Vagina (tissue), 2 donors: ENCODE results near the gene CLASRP. TPM values are rescaled to one million over a fixed set of nuclear protein-coding genes. Genes with fewer than 3 reads are reported as not detected.

Experiments
- DNase-seq, 2 donors: peaks; one replicate each; pipeline ENCODE4 v3.0.0-alpha.2; 2017; ENCODE audit errors: extremely low spot score in 2 of 2
- H3K27ac ChIP-seq: fragments of 200-600 bp; sonication (generic); one replicate; pipeline ENCODE4 v1.5.1; 2019
- H3K27me3 ChIP-seq: fragments of 200-600 bp; sonication (generic); one replicate; pipeline ENCODE4 v1.5.1; 2019
- H3K36me3 ChIP-seq, 2 donors: fragments of 200-600 bp; sonication (generic); one replicate each; pipeline ENCODE4 v1.5.1; 2017 to 2019
- H3K4me1 ChIP-seq: fragments of 200-600 bp; sonication (generic); one replicate; pipeline ENCODE4 v1.5.1; 2019
- H3K4me3 ChIP-seq, 2 donors: fragments of 200-600 bp; sonication (generic); 1 replicate in 1 of 2; 2 replicates in 1 of 2; pipeline ENCODE4 v1.5.1; 2016 to 2019
- H3K9me3 ChIP-seq: fragments of 200-600 bp; sonication (generic); one replicate; pipeline ENCODE4 v1.5.1; 2019
- POLR2A ChIP-seq, 2 donors: fragments of 450-650 bp; IDR thresholded peaks; one replicate each; pipeline ENCODE4 v1.6.1; 2017; ENCODE audit warnings: antibody characterized with exemption in 2 of 2, mild to moderate bottlenecking in 2 of 2, moderate library complexity in 2 of 2
- POLR2AphosphoS5 ChIP-seq, 2 donors: sonication (generic); formaldehyde crosslinking; IDR thresholded peaks; one replicate each; pipeline ENCODE4 v1.9.0; 2017; ENCODE audit warnings: antibody characterized with exemption in 2 of 2, mild to moderate bottlenecking in 2 of 2, low read depth in 1 of 2; ENCODE audit not compliant: insufficient read depth in 1 of 2
- intact Hi-C: fragments of 100-400 bp; cut with DNase I; formaldehyde crosslinking; loops from one replicate; pipeline ENCODE4 v1.15.1; 2023
- total RNA-seq: library from RNA; depleted of rRNA; stranded (reverse); fragments of >200 nt; gene quantifications from one replicate; pipeline ENCODE4 v1.2.3, GENCODE V29; 2016
- TF ChIP-seq, protein P1 (sequence below), 3 experiments: fragments of 450-650 bp in 2 of 3; fragments of 200-600 bp in 1 of 3; sonication (generic) in 1 of 3; IDR thresholded peaks; one replicate each; pipeline ENCODE4 v1.5.1; 2017 to 2019; ENCODE audit warnings: antibody characterized with exemption in 3 of 3, mild to moderate bottlenecking in 2 of 3, moderate library complexity in 2 of 3

Gene CLASRP
- total RNA-seq, 1 donor from 2014 or later: 93.5 TPM

DNA sequence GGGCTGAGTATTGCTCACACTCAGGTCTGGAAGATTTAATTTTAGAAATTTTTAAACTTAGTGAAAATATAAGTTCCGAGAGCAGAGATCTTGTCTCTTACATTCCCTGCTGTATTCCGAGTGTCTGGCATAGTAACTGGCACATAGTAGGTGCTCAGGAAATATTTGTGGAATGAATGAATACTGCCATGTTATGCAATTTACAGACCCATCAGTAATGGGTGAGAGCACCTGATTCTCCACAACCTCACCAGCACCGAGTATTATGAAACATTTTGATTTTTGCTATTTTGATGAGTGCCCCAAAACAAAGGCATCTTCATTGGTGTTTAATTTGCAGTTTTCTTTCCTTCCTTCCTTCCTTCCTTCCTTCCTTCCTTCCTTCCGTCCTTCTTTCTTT is 15.8 kb upstream of the CLASRP start:
- intact Hi-C loops: no loop called here

DNA sequence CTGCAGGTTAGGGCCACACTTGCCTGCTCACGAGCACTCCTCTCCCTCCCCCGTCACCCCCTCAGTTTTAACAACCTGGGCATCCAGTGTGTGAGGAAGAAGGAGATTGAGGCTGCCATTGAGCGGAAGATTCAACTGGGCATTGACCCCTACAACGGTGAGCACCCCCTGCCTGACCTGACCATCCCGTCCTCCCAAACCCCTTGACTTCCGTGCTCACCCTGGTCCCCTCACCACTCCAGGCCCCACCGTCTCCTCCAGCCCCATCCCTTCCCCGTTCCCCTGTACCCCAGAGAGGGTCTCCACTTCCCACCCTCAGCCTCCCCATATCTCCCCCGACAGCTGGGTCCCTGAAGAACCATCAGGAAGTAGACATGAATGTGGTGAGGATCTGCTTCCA is 13.6 kb upstream of the CLASRP start:
- H3K27me3 ChIP-seq: no peaks in the 10 kb centered on the region
- no peak for DNase-seq
- intact Hi-C loops: no loop called here
- no peaks in the 10 kb centered on the region for H3K9me3 ChIP-seq
- peaks cover 0 to 10% of the 10 kb centered on the region in 2 donors for H3K36me3 ChIP-seq
- no peak overlapping the region for H3K27ac ChIP-seq
- no peaks in the 10 kb centered on the region for H3K4me1 ChIP-seq
- no peak overlapping the region for H3K4me3 ChIP-seq
- no peak for TF ChIP-seq POLR2AphosphoS5 (IDR thresholded peaks at IDR 0.05; ENCODE audit: insufficient read depth in 1 of 2, low read depth in 1 of 2)
- TF ChIP-seq POLR2A (IDR thresholded peaks at IDR 0.05): no peak
- TF ChIP-seq, protein P1, sequence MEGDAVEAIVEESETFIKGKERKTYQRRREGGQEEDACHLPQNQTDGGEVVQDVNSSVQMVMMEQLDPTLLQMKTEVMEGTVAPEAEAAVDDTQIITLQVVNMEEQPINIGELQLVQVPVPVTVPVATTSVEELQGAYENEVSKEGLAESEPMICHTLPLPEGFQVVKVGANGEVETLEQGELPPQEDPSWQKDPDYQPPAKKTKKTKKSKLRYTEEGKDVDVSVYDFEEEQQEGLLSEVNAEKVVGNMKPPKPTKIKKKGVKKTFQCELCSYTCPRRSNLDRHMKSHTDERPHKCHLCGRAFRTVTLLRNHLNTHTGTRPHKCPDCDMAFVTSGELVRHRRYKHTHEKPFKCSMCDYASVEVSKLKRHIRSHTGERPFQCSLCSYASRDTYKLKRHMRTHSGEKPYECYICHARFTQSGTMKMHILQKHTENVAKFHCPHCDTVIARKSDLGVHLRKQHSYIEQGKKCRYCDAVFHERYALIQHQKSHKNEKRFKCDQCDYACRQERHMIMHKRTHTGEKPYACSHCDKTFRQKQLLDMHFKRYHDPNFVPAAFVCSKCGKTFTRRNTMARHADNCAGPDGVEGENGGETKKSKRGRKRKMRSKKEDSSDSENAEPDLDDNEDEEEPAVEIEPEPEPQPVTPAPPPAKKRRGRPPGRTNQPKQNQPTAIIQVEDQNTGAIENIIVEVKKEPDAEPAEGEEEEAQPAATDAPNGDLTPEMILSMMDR (IDR thresholded peaks at IDR 0.05): no peak

More for the DNA sequence above, 15.8 kb upstream of the CLASRP start:
- no peak for DNase-seq
- H3K27me3 ChIP-seq: no peaks in the 10 kb centered on the region
- TF ChIP-seq POLR2A (IDR thresholded peaks at IDR 0.05) (no peak), POLR2AphosphoS5 (IDR thresholded peaks at IDR 0.05; ENCODE audit: insufficient read depth in 1 of 2, low read depth in 1 of 2) (no peak)
- TF ChIP-seq, protein P1 (IDR thresholded peaks at IDR 0.05): no peak
- H3K36me3 ChIP-seq: no peaks in the 10 kb centered on the region
- no peak overlapping the region for H3K4me3 ChIP-seq
- H3K27ac ChIP-seq: no peak overlapping the region
- H3K4me1 ChIP-seq: no peaks in the 10 kb centered on the region
- no peaks in the 10 kb centered on the region for H3K9me3 ChIP-seq

DNA sequence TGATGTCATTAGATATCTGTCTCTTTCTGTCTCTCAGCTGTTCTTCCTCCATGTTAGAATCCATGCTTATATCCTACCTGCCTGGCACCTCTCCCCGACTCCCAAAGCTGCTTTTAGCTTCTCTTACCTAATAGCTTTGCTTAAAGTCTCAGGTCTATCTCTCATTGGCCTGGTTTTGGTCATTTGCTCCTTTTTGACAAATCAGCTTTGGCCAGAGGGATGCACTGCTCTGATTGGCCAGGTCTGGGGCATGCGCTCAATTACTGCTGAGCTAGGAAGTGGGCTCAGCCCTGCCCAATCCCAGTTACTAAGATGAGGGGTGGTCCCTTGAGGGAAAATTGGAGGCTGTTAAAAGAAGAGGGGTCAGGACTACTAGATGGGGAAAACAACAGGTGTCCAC is 11.5 kb upstream of the CLASRP start:
- Histone ChIP-seq H3K27ac (no peak overlapping the region), H3K9me3 (no peaks in the 10 kb centered on the region), H3K27me3 (no peaks in the 10 kb centered on the region), H3K4me3 (no peak overlapping the region), H3K36me3 (peaks cover 0 to 18% of the 10 kb centered on the region in 2 donors), H3K4me1 (no peaks in the 10 kb centered on the region)
- intact Hi-C loops: no loop called here
- TF ChIP-seq POLR2A (IDR thresholded peaks at IDR 0.05): no peak
- no peak for TF ChIP-seq POLR2AphosphoS5 (IDR thresholded peaks at IDR 0.05; ENCODE audit: insufficient read depth in 1 of 2, low read depth in 1 of 2)
- TF ChIP-seq, protein P1 (IDR thresholded peaks at IDR 0.05): no peak
- no peak for DNase-seq

DNA sequence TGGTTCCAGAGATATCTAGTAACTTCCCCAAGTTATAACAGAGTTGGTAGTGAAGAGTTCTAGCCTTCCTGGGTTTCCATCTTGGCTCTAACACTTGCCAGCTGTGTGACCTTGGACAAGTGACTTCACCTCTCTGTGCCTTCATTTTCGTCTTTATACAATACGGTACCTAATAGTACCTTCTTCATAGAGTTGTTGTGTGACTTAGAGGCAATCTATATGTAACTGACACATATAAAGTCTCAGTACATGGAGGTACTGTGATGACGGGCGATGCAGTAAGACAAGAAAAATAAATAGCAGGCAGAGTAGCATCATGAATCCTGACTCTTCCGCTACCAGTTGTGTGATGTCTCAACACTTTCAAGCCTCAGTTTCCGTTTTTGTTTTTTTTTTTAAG is 8.0 kb upstream of the CLASRP start:
- no peaks in the 10 kb centered on the region for H3K9me3 ChIP-seq
- no peaks in the 10 kb centered on the region for H3K27me3 ChIP-seq
- H3K4me3 ChIP-seq: no peak overlapping the region
- intact Hi-C loops: no loop called here
- no peak for TF ChIP-seq POLR2A (IDR thresholded peaks at IDR 0.05)
- no peak for TF ChIP-seq POLR2AphosphoS5 (IDR thresholded peaks at IDR 0.05; ENCODE audit: insufficient read depth in 1 of 2, low read depth in 1 of 2)
- TF ChIP-seq, protein P1 (IDR thresholded peaks at IDR 0.05): no peak
- H3K4me1 ChIP-seq: no peaks in the 10 kb centered on the region
- H3K27ac ChIP-seq: no peak overlapping the region
- H3K36me3 ChIP-seq: peaks cover 0 to 24% of the 10 kb centered on the region in 2 donors
- DNase-seq: no peak

DNA sequence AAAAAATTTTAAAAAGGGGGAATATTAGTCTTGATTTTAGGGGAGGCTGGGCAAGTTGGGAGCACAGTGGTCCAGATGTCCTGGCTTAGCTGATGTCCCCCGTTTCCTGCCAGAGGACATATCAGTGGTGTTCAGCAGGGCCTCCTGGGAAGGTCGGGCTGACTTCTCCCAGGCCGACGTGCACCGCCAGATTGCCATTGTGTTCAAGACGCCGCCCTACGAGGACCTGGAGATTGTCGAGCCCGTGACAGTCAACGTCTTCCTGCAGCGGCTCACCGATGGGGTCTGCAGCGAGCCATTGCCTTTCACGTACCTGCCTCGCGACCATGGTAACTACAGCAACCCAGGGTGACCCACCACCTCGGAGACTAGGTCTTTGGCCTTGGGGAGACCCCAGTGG is 6.4 kb upstream of the CLASRP start:
- H3K4me3 ChIP-seq: no peak overlapping the region
- H3K4me1 ChIP-seq: no peaks in the 10 kb centered on the region
- no peak for DNase-seq
- TF ChIP-seq POLR2A (IDR thresholded peaks at IDR 0.05) (no peak), POLR2AphosphoS5 (IDR thresholded peaks at IDR 0.05; ENCODE audit: insufficient read depth in 1 of 2, low read depth in 1 of 2) (no peak)
- TF ChIP-seq, protein P1 (IDR thresholded peaks at IDR 0.05): no peak
- H3K9me3 ChIP-seq: no peaks in the 10 kb centered on the region
- intact Hi-C loops: no loop called here
- peaks cover 0 to 24% of the 10 kb centered on the region in 2 donors for H3K36me3 ChIP-seq
- no peak overlapping the region for H3K27ac ChIP-seq
- no peaks in the 10 kb centered on the region for H3K27me3 ChIP-seq
